Neural cell (in vitro differentiated cells): ENCODE data around the gene STRA6. TPM values are rescaled to one million over a fixed set of nuclear protein-coding genes. Genes with fewer than 3 reads are reported as not detected.
A peak's percentile ranks its signal among the peaks of the same experiment; 100 is the strongest.

Source experiments
- H2AFZ ChIP-seq: fragments of 200-600, 300-800 bp; sonication (generic), shearing (Covaris generic); 2 replicates; pipeline ENCODE4 v1.6.0; 2014; ENCODE audit warnings: low read depth, mild to moderate bottlenecking, antibody characterized with exemption, low read length, moderate library complexity
- H3F3A ChIP-seq: fragments of 200-600 bp; shearing (Covaris generic); 2 replicates; pipeline ENCODE4 v1.6.1; 2016; ENCODE audit warnings: mild to moderate bottlenecking, moderate library complexity, mixed read lengths, antibody characterized with exemption, low read length; ENCODE audit not compliant: insufficient read depth, poor library complexity, severe bottlenecking
- H3K27ac ChIP-seq: fragments of 200-600, 300-800 bp; sonication (generic), shearing (Covaris generic); 2 replicates; pipeline ENCODE4 v1.5.1; 2014; ENCODE audit warnings: mild to moderate bottlenecking, low read length, moderate library complexity
- H3K27me3 ChIP-seq: fragments of 300-800, 200-600 bp; sonication (generic), shearing (Covaris generic); 2 replicates; pipeline ENCODE4 v1.6.0; 2014; ENCODE audit warnings: mild to moderate bottlenecking, low read depth, low read length, moderate library complexity; ENCODE audit not compliant: insufficient read depth
- H3K36me3 ChIP-seq: fragments of 300-800, 200-600 bp; sonication (generic), shearing (Covaris generic); 2 replicates; pipeline ENCODE4 v1.5.1; 2014; ENCODE audit warnings: mild to moderate bottlenecking, antibody characterized with exemption, low read length, moderate library complexity; ENCODE audit not compliant: insufficient read depth
- H3K4me2 ChIP-seq: fragments of 300-800, 200-600 bp; sonication (generic), shearing (Covaris generic); 2 replicates; pipeline ENCODE4 v1.6.0; 2014; ENCODE audit warnings: mild to moderate bottlenecking, low read length
- H3K4me3 ChIP-seq: fragments of 300-800, 200-600 bp; sonication (generic), shearing (Covaris generic); 2 replicates; pipeline ENCODE4 v1.5.1; 2014; ENCODE audit warnings: mild to moderate bottlenecking, low read length, moderate library complexity
- H3K79me2 ChIP-seq: fragments of 200-600 bp; shearing (Covaris generic); replicated peaks from 2 replicates; pipeline ENCODE4 v1.6.0; 2014; ENCODE audit warnings: mild to moderate bottlenecking, low read length, moderate library complexity; ENCODE audit not compliant: insufficient read depth
- H3K9ac ChIP-seq: fragments of 300-800, 200-600 bp; sonication (generic), shearing (Covaris generic); 2 replicates; pipeline ENCODE4 v1.6.1; 2016; ENCODE audit warnings: mild to moderate bottlenecking, low read length, mixed read lengths
- H3K9me2 ChIP-seq: fragments of 200-600 bp; shearing (Covaris generic); 2 replicates; pipeline ENCODE4 v1.6.1; 2016; ENCODE audit warnings: mild to moderate bottlenecking, low read length, mixed read lengths; ENCODE audit not compliant: insufficient read depth
- H3K9me3 ChIP-seq: fragments of 200-600, 300-800 bp; sonication (generic), shearing (Covaris generic); 2 replicates; pipeline ENCODE4 v1.6.1; 2016; ENCODE audit warnings: mild to moderate bottlenecking, mixed run types, low read length, moderate library complexity, mixed read lengths
- H4K20me1 ChIP-seq: fragments of 200-600 bp; shearing (Covaris generic); 2 replicates; pipeline ENCODE4 v1.6.1; 2016; ENCODE audit warnings: mild to moderate bottlenecking, mixed run types; ENCODE audit not compliant: insufficient read depth
- CTCF ChIP-seq: fragments of 450-650 bp; IDR thresholded peaks from 2 replicates; pipeline ENCODE4 v1.5.1; 2014; ENCODE audit warnings: antibody characterized with exemption, mild to moderate bottlenecking, moderate library complexity; ENCODE audit not compliant: poor library complexity, severe bottlenecking
- EP300 ChIP-seq: fragments of 450-650 bp; conservative IDR thresholded peaks from 2 replicates; pipeline ENCODE4 v1.6.1; 2014; ENCODE audit warnings: antibody characterized with exemption, mild to moderate bottlenecking, moderate library complexity; ENCODE audit not compliant: poor library complexity, severe bottlenecking
- EZH2 ChIP-seq: fragments of 200-600, 300-800 bp; shearing (Covaris generic), sonication (generic); IDR thresholded peaks from 2 replicates; pipeline ENCODE4 v1.6.1; 2014; ENCODE audit warnings: antibody characterized with exemption, low read length, borderline replicate concordance, mild to moderate bottlenecking; ENCODE audit not compliant: insufficient read depth, poor library complexity, severe bottlenecking
- MXI1 ChIP-seq: fragments of 450-650 bp; conservative IDR thresholded peaks from 2 replicates; pipeline ENCODE4 v1.6.1; 2014; ENCODE audit warnings: antibody characterized with exemption, mild to moderate bottlenecking; ENCODE audit not compliant: poor library complexity, severe bottlenecking
- POLR2AphosphoS5 ChIP-seq: IDR thresholded peaks from 2 replicates; pipeline ENCODE4 v1.6.1; 2012
- RAD21 ChIP-seq: fragments of 450-650 bp; conservative IDR thresholded peaks from 2 replicates; pipeline ENCODE4 v1.6.1; 2014; ENCODE audit warnings: antibody characterized with exemption, mild to moderate bottlenecking, moderate library complexity
- REST ChIP-seq: IDR thresholded peaks from 2 replicates; pipeline ENCODE4 v1.6.1; 2012; ENCODE audit warnings: borderline replicate concordance
- SMC3 ChIP-seq: fragments of 450-650 bp; conservative IDR thresholded peaks from 2 replicates; pipeline ENCODE4 v1.6.1; 2014; ENCODE audit warnings: antibody characterized with exemption, mild to moderate bottlenecking, moderate library complexity; ENCODE audit not compliant: poor library complexity
- TAF1 ChIP-seq: IDR thresholded peaks from 2 replicates; pipeline ENCODE4 v1.6.1; 2012; ENCODE audit warnings: low read depth
- polyA plus RNA-seq: library from polyadenylated mRNA; depleted of rRNA; stranded (reverse); fragments of >200 nt; gene quantifications from 2 replicates; pipeline ENCODE4 v1.2.3, GENCODE V29; 2014

STRA6 gene
- polyA plus RNA-seq, 1 donor from 2014 or later, result 4.4 TPM

- Histone ChIP-seq H3K9me3 (peaks cover 29% of the 10 kb centered on the region), H3F3A (no peaks in the 10 kb centered on the region), H3K79me2 (peaks cover 67% of the 10 kb centered on the region), H3K27ac (peak overlapping the region; percentile 82), H3K9me2 (no peaks in the 10 kb centered on the region), H4K20me1 (no peaks in the 10 kb centered on the region), H3K4me3 (peak overlapping the region; percentile 95), H3K27me3 (no peaks in the 10 kb centered on the region), H3K4me2 (peak overlapping the region; percentile 48), H3K36me3 (peaks cover 27% of the 10 kb centered on the region), H2AFZ (no peak overlapping the region), H3K9ac (peak overlapping the region; percentile 76)
- TF ChIP-seq EZH2 (no peak), RAD21 (no peak), REST (peak; percentile 10), EP300 (no peak), MXI1 (no peak), POLR2AphosphoS5 (no peak), TAF1 (no peak)
Observed at GRCh38 chr15:74137537-74137894, 65.1 kb downstream of the STRA6 start.

GRCh38 chr15:74136814-74137536, 65.6 kb downstream of the STRA6 start:
- Histone ChIP-seq H3K9me2 (no peaks in the 10 kb centered on the region), H3K4me2 (peak overlapping the region; percentile 48), H3K27me3 (no peaks in the 10 kb centered on the region), H3F3A (no peaks in the 10 kb centered on the region), H3K9ac (peak overlapping the region; percentile 76), H4K20me1 (no peaks in the 10 kb centered on the region), H3K27ac (peak overlapping the region; percentile 82), H3K36me3 (peaks cover 31% of the 10 kb centered on the region), H3K9me3 (peaks cover 33% of the 10 kb centered on the region), H2AFZ (no peak overlapping the region), H3K4me3 (peak overlapping the region; percentile 95), H3K79me2 (peaks cover 73% of the 10 kb centered on the region)
- peak; percentile 26 for TF ChIP-seq SMC3
- peak; percentile 13 for TF ChIP-seq RAD21
- TF ChIP-seq CTCF, result no peak
- peak; percentile 42 for TF ChIP-seq REST
